Head of caudate nucleus (tissue), 42 donors: ENCODE data around the gene SCNN1B.
A peak's percentile ranks its signal among the peaks of the same experiment; 100 is the strongest.
"Not testable (repeated sequence)": the region's sequence is repeated elsewhere in the genome, so short reads cannot be mapped to it uniquely, and the experiment has no call there.

Experiments used
- DNase-seq, 42 donors: peaks; one replicate each; pipeline versions ENCODE4 v3.0.0 to v3.0.0-alpha.2; 2020 to 2021; ENCODE audit warnings: mixed read lengths in 7 of 42
- intact Hi-C: fragments of 100-400 bp; cut with DNase I; formaldehyde crosslinking; loops from one replicate; pipeline ENCODE4 v1.15.0; 2022

Gene SCNN1B

GRCh38 chr16:23343643-23344612 lies 41.8 kb downstream of the SCNN1B start:
- DNase-seq, result no peak
- intact Hi-C loops, result no loop called here

- intact Hi-C loops, result no loop called here
- DNase-seq, result no peak
Measured at GRCh38 chr16:23345237-23345636, 43.1 kb downstream of the SCNN1B start.

- intact Hi-C loops, result no loop called here
- no peak for DNase-seq
Measured at GRCh38 chr16:23348579-23349469, 46.7 kb downstream of the SCNN1B start.

GRCh38 chr16:23351360-23351759 lies 49.3 kb downstream of the SCNN1B start:
- no peak for DNase-seq
- intact Hi-C loops, result no loop called here

- intact Hi-C loops, result no loop called here
- no peak for DNase-seq
Measured at GRCh38 chr16:23353440-23353839, 51.3 kb downstream of the SCNN1B start.

- intact Hi-C loops, result no loop called here
- DNase-seq, result peak in 1 of 42 donors; percentile 7
Measured at GRCh38 chr16:23354246-23354645, 52.1 kb downstream of the SCNN1B start.

GRCh38 chr16:23355106-23355670 lies 53.1 kb downstream of the SCNN1B start:
- intact Hi-C loops, result no loop called here
- DNase-seq, result no peak

GRCh38 chr16:23356941-23357340 lies 54.8 kb downstream of the SCNN1B start:
- intact Hi-C loops, result no loop called here
- no peak for DNase-seq

GRCh38 chr16:23357761-23358290 lies 55.7 kb downstream of the SCNN1B start:
- intact Hi-C loops, result no loop called here
- no peak for DNase-seq

GRCh38 chr16:23359092-23359760 lies 57.1 kb downstream of the SCNN1B start:
- intact Hi-C loops, result no loop called here
- DNase-seq, result no peak

- intact Hi-C loops, result no loop called here
- no peak for DNase-seq
Measured at GRCh38 chr16:23362460-23363317, 60.6 kb downstream of the SCNN1B start.

- no peak for DNase-seq
- intact Hi-C loops, result no loop called here
Measured at GRCh38 chr16:23365602-23366240, 63.6 kb downstream of the SCNN1B start.

- not testable (repeated sequence) for DNase-seq
Measured at GRCh38 chr16:23366341-23366740, 64.2 kb downstream of the SCNN1B start.

GRCh38 chr16:23367564-23367963 lies 65.5 kb downstream of the SCNN1B start:
- intact Hi-C loops, result no loop called here
- no peak for DNase-seq

More at GRCh38 chr16:23366341-23366740, 64.2 kb downstream of the SCNN1B start:
- intact Hi-C loops, result not testable (repeated sequence)

- no peak for DNase-seq
- intact Hi-C loops, result no loop called here
Measured at GRCh38 chr16:23367988-23368387, 65.9 kb downstream of the SCNN1B start.

- intact Hi-C loops, result no loop called here
- DNase-seq, result no peak
Measured at GRCh38 chr16:23368469-23368868, 66.4 kb downstream of the SCNN1B start.

GRCh38 chr16:23369416-23369815 lies 67.3 kb downstream of the SCNN1B start:
- intact Hi-C loops, result no loop called here
- no peak for DNase-seq
